ENCODE measurements around the gene TMEM240.
"Not testable (repeated sequence)": the region's sequence is repeated elsewhere in the genome, so short reads cannot be mapped to it uniquely, and the experiment has no call there.

DNA sequence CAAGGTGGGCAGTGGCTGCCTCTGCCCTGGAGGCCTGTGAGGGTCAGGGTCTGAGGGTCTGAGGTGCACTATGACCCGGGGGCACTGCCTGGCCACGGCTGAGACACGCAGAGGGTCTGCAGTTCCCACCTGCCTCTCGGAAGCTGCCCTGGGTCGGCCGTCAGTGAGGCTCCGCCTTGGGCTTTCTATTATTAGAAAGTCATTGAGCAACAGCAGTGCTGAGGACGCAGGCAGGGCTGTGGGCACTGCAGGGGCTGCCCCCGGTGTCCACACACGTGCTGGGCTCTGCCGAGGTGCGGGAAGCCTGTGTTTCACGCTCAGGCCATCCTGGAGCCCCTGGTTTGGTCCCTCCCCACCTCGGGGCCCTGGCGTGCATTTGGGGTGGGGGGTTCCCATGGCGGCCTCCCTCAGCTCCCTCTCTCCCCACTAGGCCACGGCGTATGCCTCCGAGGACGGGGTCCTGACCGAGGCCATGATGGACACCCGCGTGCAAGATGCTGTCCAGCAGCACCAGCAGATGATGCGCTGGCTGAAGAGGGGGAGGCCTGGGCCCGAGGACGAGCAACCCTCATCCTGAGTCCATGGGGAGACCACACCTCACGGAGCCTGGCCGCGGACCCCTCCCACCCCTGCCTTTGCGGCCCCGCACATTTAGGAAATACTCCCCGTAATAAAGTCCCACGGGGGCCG, 31.5 kb downstream of the TMEM240 start:
- TF ChIP-seq CTCF, POLR2A (IDR thresholded peaks at IDR 0.05): not testable (repeated sequence)

All from thyroid gland (tissue), 4 donors.